GM12872 (cell line): ENCODE data around the gene TTYH3.

Experiments
- TF ChIP-seq, protein P1 (sequence below): IDR thresholded peaks from 3 replicates; pipeline ENCODE4 v1.5.1; 2011; ENCODE audit warnings: low read depth, mild to moderate bottlenecking, low read length, moderate library complexity; ENCODE audit not compliant: insufficient read depth

The TTYH3 gene

DNA sequence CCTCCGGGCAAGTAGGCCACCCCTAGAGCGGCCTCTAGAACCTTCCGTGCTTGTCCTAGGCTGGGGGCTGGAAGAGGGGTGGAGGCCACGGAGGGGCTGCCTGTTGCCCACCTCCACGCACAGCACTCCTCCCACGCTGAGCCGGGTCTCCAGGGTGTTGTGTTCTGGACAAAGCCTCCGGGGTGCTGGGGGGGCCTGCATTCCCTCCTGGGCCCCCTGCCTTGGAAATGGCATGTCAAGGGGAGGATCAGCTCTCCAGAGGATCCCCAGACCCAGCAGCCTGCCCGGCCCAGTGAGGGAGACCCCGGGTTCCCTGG, 8.1 kb upstream of the TTYH3 start:
- TF ChIP-seq, protein P1, sequence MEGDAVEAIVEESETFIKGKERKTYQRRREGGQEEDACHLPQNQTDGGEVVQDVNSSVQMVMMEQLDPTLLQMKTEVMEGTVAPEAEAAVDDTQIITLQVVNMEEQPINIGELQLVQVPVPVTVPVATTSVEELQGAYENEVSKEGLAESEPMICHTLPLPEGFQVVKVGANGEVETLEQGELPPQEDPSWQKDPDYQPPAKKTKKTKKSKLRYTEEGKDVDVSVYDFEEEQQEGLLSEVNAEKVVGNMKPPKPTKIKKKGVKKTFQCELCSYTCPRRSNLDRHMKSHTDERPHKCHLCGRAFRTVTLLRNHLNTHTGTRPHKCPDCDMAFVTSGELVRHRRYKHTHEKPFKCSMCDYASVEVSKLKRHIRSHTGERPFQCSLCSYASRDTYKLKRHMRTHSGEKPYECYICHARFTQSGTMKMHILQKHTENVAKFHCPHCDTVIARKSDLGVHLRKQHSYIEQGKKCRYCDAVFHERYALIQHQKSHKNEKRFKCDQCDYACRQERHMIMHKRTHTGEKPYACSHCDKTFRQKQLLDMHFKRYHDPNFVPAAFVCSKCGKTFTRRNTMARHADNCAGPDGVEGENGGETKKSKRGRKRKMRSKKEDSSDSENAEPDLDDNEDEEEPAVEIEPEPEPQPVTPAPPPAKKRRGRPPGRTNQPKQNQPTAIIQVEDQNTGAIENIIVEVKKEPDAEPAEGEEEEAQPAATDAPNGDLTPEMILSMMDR: no peak

DNA sequence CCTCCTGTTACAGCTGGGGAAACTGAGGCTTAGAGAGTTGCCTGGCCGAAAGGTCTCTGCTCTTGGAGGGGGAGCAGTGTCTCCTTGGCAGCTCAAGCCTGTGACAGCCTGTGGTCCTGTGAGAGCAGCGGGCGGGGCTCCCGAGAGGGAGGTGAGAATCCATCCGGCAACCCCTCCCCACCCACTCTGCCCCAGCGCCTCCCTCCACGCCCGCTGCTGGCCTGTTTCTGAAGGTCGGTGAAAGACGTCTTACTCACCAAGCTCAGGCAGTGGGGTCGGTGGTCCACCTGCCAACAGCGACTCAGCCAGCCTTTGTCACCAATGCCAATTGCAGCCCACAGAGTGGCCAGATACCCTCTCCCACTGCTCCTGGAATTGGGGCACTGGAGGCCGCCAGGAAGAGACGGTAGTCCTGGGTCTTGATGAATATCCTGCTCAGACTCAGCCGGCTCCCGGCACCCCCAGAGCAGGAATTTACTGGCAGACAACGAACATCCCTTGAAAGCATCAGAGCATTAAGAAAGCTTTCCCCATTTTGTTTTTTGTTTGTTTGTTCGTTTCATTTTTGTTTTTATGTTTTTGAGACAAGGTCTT, 7.4 kb upstream of the TTYH3 start:
- TF ChIP-seq, protein P1: no peak

DNA sequence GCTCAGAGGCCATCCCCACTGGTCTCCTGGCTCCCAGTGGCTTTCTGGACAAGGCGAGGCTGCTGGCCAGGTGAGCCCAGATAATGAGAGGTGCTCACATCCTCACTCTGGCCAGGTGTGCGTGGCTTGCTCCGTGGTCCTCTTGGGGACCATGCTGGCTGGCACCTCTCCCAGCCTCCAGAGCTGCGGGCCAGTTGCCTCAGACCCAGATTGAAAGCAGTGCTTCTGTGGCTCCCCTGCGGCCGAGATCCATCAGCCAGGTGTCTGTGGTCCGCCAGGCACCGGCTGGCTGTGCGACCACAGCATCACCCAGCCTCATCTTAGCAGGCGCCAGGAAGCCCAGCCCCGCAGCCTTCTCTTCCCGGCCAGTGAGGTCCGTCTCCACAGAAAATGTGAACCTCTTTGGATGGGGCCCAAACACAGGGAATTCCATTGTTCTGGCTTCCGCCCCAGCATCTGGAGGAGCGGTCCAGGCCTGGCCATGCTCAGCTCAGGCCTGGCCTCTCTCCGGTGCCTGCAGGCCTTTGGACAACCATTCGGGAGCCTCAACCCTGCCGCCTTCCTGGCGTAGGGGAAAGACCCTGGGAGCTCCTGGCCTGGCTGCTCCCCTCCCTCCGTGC, 5.2 kb upstream of the TTYH3 start:
- TF ChIP-seq, protein P1: no peak

DNA sequence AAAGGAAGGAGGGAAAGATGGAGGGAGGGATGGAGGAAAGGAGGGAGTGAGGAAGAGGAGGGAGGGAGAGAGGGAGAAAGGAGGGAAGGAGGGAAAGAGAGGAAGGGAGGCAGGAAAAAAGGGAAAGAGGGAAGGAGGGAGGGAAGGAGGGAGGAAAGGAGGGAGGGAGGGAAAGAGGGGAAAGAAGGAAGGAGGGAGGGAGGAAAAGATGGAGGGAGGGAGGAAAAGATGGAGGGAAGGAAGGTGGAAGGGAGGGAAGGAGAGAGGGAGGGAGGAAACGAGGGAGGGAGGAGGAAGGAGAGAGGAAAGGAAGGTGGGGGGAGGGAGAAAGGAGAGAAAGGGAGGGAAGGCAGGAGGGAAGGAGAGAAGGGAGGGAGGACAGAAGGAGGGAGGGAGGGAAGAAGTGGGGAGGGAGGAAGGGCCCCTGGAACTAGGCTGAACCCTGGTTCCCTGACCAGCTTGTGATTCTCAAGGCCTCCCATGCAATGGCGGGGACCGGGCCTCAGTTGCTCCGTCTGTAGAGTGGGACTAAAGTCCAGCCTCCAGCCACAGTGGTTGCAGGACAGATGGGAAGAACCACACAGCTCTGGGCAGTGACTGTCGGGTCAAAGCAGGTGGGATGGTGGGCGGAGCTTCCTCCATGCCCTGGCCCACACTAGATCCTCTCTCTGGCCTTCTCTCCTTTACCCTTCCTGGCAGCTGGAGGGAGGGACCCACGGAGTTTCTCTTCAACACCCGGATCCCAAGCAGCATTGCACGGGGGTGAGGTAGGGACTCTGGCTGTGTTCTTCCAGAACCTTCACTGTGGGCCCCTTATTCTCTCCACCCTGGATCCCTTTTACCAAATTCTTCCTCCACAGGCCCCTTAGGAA, 4.3 kb upstream of the TTYH3 start:
- TF ChIP-seq, protein P1: no peak

DNA sequence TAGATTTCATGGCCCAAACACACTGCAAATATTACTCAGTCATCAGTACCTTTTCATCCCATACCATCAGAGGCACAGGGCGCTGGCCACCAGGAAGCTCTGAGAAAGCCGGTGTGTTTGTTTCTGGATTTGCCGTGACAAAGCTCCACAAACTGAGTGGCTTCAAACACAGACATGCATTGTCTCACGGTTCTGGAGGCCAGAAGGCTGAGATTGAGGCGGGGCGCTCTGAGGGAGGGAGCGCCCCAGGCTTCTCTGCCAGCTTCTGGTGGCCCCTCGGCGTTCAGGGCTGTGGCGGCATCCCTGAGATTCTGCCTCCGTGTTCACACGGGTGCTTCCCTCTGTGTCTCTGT, 3.7 kb upstream of the TTYH3 start:
- TF ChIP-seq, protein P1: no peak

DNA sequence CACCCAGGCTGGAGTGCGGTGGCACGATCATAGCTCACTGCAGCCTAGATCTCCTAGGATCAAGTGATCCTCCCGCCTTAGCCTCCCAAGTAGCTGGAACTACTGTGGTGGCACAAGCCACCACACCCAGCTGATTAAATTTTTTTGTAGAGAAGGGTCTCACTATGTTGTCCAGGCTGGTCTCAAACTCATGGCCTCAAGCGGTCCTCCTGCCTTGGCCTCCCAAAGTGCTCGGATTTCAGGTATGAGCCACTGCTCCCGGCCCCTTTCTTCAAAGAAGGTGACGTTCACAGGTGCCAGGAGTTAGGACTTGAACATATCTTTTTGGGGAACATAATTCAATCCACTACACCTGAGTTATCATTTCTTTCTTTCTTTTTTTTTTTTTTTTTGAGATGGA, 2.9 kb upstream of the TTYH3 start:
- TF ChIP-seq, protein P1: no peak

DNA sequence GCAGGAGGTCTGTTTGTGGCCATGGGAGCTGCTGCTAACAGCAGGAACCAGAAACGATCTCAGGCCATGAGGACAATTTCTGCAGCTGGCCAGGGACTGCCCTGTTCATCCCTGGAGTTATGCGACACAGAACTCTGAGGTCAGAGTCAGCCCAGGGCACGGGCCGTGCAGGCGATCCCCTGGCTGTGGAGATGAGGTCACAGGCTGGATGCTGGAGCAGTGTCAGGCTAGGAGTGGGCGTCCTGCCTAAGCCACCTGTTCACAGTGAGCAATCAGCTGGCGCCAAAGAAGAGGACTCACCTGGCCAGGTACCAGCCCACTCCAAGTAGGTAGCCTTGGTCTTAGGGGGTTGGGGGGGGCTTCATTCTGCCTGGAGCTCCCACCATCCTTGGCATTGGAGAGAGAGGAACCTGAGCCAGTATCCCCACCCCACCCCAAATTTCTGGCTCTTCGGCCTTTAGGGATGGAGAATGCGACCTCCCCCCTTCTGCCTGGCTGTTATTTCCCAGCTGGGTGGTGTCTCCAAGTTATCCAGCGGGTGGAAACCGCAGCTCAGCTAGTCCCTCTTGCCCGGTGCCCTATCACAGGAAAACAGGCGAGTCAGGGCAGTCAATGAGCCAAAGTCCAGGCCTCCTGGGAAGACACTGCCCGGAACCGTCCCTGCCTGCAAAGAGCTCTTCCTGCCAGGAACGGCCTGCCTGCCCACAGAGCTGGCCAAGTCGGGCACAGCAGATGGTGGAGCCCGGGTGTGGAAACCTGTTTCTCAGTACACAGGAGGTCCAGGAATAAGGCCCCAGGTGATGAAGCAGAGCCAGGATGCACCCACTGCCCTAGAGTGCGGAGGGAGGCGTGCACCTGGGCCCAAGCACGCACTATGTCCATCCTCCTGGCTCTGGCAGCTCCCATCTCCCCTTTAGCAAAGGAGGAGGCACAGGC, 1.8 kb upstream of the TTYH3 start:
- TF ChIP-seq, protein P1: no peak
